Duodenal mucosa (tissue), 2 donors: ENCODE data around the gene ACAD9.
"Not testable (repeated sequence)": the region's sequence is repeated elsewhere in the genome, so short reads cannot be mapped to it uniquely, and the experiment has no call there.

Experiments
- H3K27ac ChIP-seq: one replicate; pipeline ENCODE4 v1.7.0; 2013; ENCODE audit warnings: low read depth, low read length
- H3K27me3 ChIP-seq, 2 donors: one replicate each; pipeline ENCODE4 v1.7.0; 2013; ENCODE audit warnings: low read length in 2 of 2, control low read depth in 1 of 2; ENCODE audit not compliant: insufficient read depth in 2 of 2, control insufficient read depth in 1 of 2
- H3K36me3 ChIP-seq, 2 donors: one replicate each; pipeline ENCODE4 v1.7.0; 2013; ENCODE audit warnings: low read length in 2 of 2, control low read depth in 1 of 2; ENCODE audit not compliant: insufficient read depth in 2 of 2, control insufficient read depth in 1 of 2
- H3K4me1 ChIP-seq, 2 donors: one replicate each; pipeline ENCODE4 v1.7.0; 2013; ENCODE audit warnings: low read length in 2 of 2, control low read depth in 1 of 2; ENCODE audit not compliant: insufficient read depth in 2 of 2, control insufficient read depth in 1 of 2
- H3K4me3 ChIP-seq, 2 donors: one replicate each; pipeline ENCODE4 v1.7.0; 2013; ENCODE audit warnings: low read length in 2 of 2, low read depth in 1 of 2
- H3K9ac ChIP-seq, 2 donors: one replicate each; pipeline ENCODE4 v1.7.0; 2013; ENCODE audit warnings: low read length in 2 of 2, low read depth in 1 of 2
- H3K9me3 ChIP-seq, 2 donors: one replicate each; pipeline ENCODE4 v1.7.0; 2013; ENCODE audit warnings: low read length in 2 of 2, control low read depth in 1 of 2; ENCODE audit not compliant: control insufficient read depth in 1 of 2

The ACAD9 gene

GRCh38 chr3:128873244-128874022 is 6.0 kb upstream of the ACAD9 start:
- no peaks in the 10 kb centered on the region for H3K36me3 ChIP-seq

GRCh38 chr3:128874481-128875180 is 4.8 kb upstream of the ACAD9 start:
- Histone ChIP-seq H3K9ac (no peak overlapping the region), H3K27me3 (no peaks in the 10 kb centered on the region), H3K36me3 (no peaks in the 10 kb centered on the region), H3K27ac (no peak overlapping the region), H3K9me3 (no peaks in the 10 kb centered on the region), H3K4me3 (no peak overlapping the region), H3K4me1 (peaks cover 6 to 9% of the 10 kb centered on the region in 2 donors)

More at GRCh38 chr3:128873244-128874022, 6.0 kb upstream of the ACAD9 start:
- Histone ChIP-seq H3K4me3 (no peak overlapping the region), H3K9ac (no peak overlapping the region), H3K27me3 (no peaks in the 10 kb centered on the region), H3K4me1 (peaks cover 5 to 7% of the 10 kb centered on the region in 2 donors), H3K27ac (no peak overlapping the region), H3K9me3 (no peaks in the 10 kb centered on the region)

- Histone ChIP-seq H3K9ac (no peak overlapping the region), H3K4me3 (no peak overlapping the region), H3K27me3 (no peaks in the 10 kb centered on the region), H3K36me3 (no peaks in the 10 kb centered on the region), H3K27ac (no peak overlapping the region), H3K4me1 (peaks cover 8 to 19% of the 10 kb centered on the region in 2 donors), H3K9me3 (no peaks in the 10 kb centered on the region)
Measured at GRCh38 chr3:128875556-128876120, 3.8 kb upstream of the ACAD9 start.

GRCh38 chr3:128878011-128878457 is 1.4 kb upstream of the ACAD9 start:
- H3K27me3 ChIP-seq: no peaks in the 10 kb centered on the region
- peak overlapping the region; percentile 94 to 97 for H3K9ac ChIP-seq
- H3K36me3 ChIP-seq: peaks cover 0 to 11% of the 10 kb centered on the region in 2 donors
- peaks cover 26 to 37% of the 10 kb centered on the region in 2 donors for H3K4me1 ChIP-seq
- H3K4me3 ChIP-seq: peak overlapping the region; percentile 92 to 98
- H3K9me3 ChIP-seq: no peaks in the 10 kb centered on the region
- no peak overlapping the region for H3K27ac ChIP-seq

DNA sequence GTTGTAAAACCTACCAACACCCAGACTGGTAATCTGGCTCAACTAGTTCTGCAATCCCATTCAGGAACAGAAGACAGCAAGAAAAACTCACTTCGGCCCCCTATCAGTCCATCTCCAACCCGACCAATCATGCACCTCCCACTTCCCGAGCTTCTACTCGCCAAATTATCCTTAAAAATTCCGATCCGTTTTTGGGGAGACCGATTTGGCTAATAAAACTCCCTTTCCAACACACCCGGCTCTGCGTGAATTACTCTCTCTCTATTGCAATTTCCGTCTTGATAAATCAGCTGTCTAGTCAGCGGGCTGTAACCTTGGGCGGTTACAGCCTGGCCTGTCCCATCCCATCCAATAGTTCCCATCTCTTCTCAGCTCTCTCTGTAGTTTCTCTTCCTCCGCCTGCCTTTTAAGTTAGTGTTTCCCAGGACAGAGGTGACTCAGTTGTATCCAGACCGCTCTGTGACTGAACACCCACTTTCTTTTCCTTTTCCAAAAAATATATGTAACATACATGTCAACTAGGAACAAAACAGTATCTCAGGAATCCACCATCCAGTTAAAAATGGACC is 780 bp upstream of the ACAD9 start:
- peak overlapping the region; percentile 80 for H3K27ac ChIP-seq
- H3K4me1 ChIP-seq: peaks cover 26 to 37% of the 10 kb centered on the region in 2 donors

DNA sequence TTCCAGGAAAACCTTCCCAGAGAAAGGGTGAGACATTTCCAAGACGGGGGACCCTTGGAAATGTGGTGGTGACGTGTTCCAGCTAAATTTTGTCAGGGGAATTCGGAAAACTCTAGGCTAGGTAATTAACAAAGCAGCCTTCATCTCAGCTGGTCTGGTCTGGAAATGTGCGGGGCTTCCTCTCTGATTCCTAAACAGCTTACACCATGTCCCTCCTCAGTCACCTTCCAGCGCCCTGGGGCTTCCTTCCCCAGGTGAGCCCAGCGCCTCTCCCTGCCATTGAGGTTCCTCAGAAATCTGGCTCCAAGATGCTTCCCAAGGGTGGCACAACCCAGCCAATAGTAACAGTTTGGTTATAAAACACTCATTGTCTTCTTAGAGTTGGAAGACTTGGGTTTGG is 571 bp downstream of the ACAD9 start:
- no peaks in the 10 kb centered on the region for H3K27me3 ChIP-seq
- peaks cover 0 to 18% of the 10 kb centered on the region in 2 donors for H3K36me3 ChIP-seq
- H3K4me3 ChIP-seq: peak overlapping the region; percentile 92 to 98
- H3K9me3 ChIP-seq: no peaks in the 10 kb centered on the region
- H3K9ac ChIP-seq: peak overlapping the region; percentile 81 to 94
- peak overlapping the region; percentile 90 for H3K27ac ChIP-seq
- H3K4me1 ChIP-seq: peaks cover 26 to 37% of the 10 kb centered on the region in 2 donors

More for the DNA sequence above, 780 bp upstream of the ACAD9 start:
- Histone ChIP-seq H3K27me3 (no peaks in the 10 kb centered on the region), H3K36me3 (peaks cover 0 to 11% of the 10 kb centered on the region in 2 donors), H3K9me3 (no peaks in the 10 kb centered on the region), H3K4me3 (peak overlapping the region; percentile 92 to 98), H3K9ac (peak overlapping the region; percentile 94 to 97)

- H3K27me3 ChIP-seq, H3K9me3 ChIP-seq, H3K27ac ChIP-seq, H3K9ac ChIP-seq: not testable (repeated sequence)
- H3K4me1 ChIP-seq: peaks cover 26 to 37% of the 10 kb centered on the region in 2 donors
- H3K4me3 ChIP-seq: peak overlapping the region; percentile 92 to 98
- H3K36me3 ChIP-seq: peaks cover 0 to 19% of the 10 kb centered on the region in 2 donors
Measured at GRCh38 chr3:128880455-128880854, 1.0 kb downstream of the ACAD9 start.

DNA sequence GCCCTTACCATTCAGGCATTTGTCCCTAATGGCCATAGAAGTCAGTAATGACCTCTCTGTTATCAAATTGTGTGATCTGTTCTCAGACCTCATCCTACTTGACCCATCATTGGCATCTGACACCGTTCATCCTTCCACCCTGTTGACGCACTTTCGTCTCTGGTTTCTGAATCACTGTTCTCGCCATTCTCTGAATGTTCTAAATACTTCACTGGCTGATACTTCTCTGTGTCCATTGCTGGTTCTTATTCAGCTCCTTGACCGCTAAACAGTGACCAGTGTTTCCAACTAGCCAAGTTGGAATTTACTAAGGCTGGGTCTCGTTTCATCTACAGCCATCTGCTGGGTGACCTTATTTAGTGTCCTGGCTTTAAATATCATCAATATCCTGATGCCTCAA is 2.2 kb downstream of the ACAD9 start:
- H3K9me3 ChIP-seq: no peaks in the 10 kb centered on the region

DNA sequence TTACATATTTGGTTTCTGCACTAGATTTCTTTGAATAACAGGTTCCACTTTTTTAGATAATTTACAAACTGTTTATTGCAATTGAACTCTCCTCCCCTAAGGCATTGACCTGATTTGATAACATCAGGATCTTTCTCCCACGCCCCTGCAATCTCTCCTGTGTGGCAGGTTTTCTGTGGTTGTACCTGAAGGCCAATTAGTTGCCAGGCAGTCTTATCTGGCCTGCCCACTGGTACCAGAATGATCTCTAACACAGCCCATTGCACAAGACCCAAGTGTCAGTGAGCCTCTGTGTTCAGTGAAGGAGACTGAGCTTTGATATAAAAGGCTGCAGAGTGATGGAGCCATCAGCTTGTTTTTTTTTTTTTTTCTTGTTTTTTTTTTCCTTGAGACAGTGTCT is 3.3 kb downstream of the ACAD9 start:
- H3K27ac ChIP-seq: no peak overlapping the region
- peaks cover 26 to 37% of the 10 kb centered on the region in 2 donors for H3K4me1 ChIP-seq
- no peaks in the 10 kb centered on the region for H3K9me3 ChIP-seq
- H3K27me3 ChIP-seq: no peaks in the 10 kb centered on the region
- H3K4me3 ChIP-seq: no peak overlapping the region
- no peak overlapping the region for H3K9ac ChIP-seq
- peaks cover 0 to 28% of the 10 kb centered on the region in 2 donors for H3K36me3 ChIP-seq

More for the DNA sequence above, 2.2 kb downstream of the ACAD9 start:
- H3K4me3 ChIP-seq: no peak overlapping the region
- peaks cover 26 to 37% of the 10 kb centered on the region in 2 donors for H3K4me1 ChIP-seq
- H3K9ac ChIP-seq: no peak overlapping the region
- no peak overlapping the region for H3K27ac ChIP-seq
- no peaks in the 10 kb centered on the region for H3K27me3 ChIP-seq
- H3K36me3 ChIP-seq: peaks cover 0 to 19% of the 10 kb centered on the region in 2 donors
